Activated CD8-positive, alpha-beta memory T cell treated with anti-CD3 and anti-CD28 coated beads, Interleukin-2, amount 10 ng/mL, durations not matched to agents 7 days and 5 days (primary cell): ENCODE results near the gene PKD2L1. TPM values are rescaled to one million over a fixed set of nuclear protein-coding genes. Genes with fewer than 3 reads are reported as not detected.
"Not testable (repeated sequence)": the region's sequence is repeated elsewhere in the genome, so short reads cannot be mapped to it uniquely, and the experiment has no call there.

ENCODE experiments used
- ATAC-seq: fragments of 150-1000 bp; cut with Tn5 transposase; one replicate; pipeline ENCODE4 v1.10.0; 2021; ENCODE audit warnings: moderate library complexity
- CTCF ChIA-PET: fragments of 350-600 bp; sonication (Branson Sonifier 250); formaldehyde crosslinking; loops from one replicate; lab custom pipeline; 2021; ENCODE audit warnings: antibody characterized with exemption; lab: Charles Lee
- DNase-seq: peaks from one replicate; pipeline ENCODE4 v3.0.0-alpha.2; 2020
- H3K27ac Mint-ChIP-seq: one replicate; pipeline ENCODE4 v1.8.0; 2021; ENCODE audit warnings: mild to moderate bottlenecking, mixed read lengths
- H3K27me3 Mint-ChIP-seq: one replicate; pipeline ENCODE4 v1.8.0; 2021; ENCODE audit warnings: mixed read lengths
- H3K36me3 Mint-ChIP-seq: one replicate; pipeline ENCODE4 v1.8.0; 2021; ENCODE audit warnings: mild to moderate bottlenecking, mixed read lengths
- H3K4me1 Mint-ChIP-seq: one replicate; pipeline ENCODE4 v1.8.0; 2021; ENCODE audit warnings: mixed read lengths
- H3K4me3 Mint-ChIP-seq: one replicate; pipeline ENCODE4 v1.8.0; 2021; ENCODE audit warnings: mild to moderate bottlenecking, moderate library complexity, mixed read lengths
- H3K9me3 Mint-ChIP-seq: one replicate; pipeline ENCODE4 v1.8.0; 2022; ENCODE audit warnings: low read depth, mixed read lengths
- total RNA-seq, 2 experiments: library from RNA; stranded (reverse); gene quantifications; one replicate each; pipeline ENCODE4 v1.2.3, GENCODE V29; 2021

PKD2L1 gene
- total RNA-seq, 2 experiments from 2014 or later, result not detected

GRCh38 chr10:100306861-100307260, 23.2 kb downstream of the PKD2L1 start:
- Mint-ChIP-seq H3K4me1 (no peaks in the 10 kb centered on the region), H3K4me3 (no peak overlapping the region), H3K27me3 (peaks cover 74% of the 10 kb centered on the region), H3K27ac (no peak overlapping the region), H3K36me3 (no peaks in the 10 kb centered on the region), H3K9me3 (no peaks in the 10 kb centered on the region)
- DNase-seq, result no peak
- ATAC-seq, result no peak
- CTCF ChIA-PET, result no interaction called here

- ATAC-seq (no peak), DNase-seq (no peak)
- no peak overlapping the region for H3K27ac Mint-ChIP-seq
- H3K27me3 Mint-ChIP-seq, result peaks cover 68% of the 10 kb centered on the region
- CTCF ChIA-PET, result interaction anchor here (1.1 to 1.7 kb wide), 3 partner anchors 8 to 129 kb away, joined by 3 to 12 read pairs (median 4); no protein-coding TSS in a partner anchor
- no peaks in the 10 kb centered on the region for H3K4me1 Mint-ChIP-seq
- no peak overlapping the region for H3K4me3 Mint-ChIP-seq
- no peaks in the 10 kb centered on the region for H3K36me3 Mint-ChIP-seq
- no peaks in the 10 kb centered on the region for H3K9me3 Mint-ChIP-seq
Measured at GRCh38 chr10:100304414-100304813, 25.6 kb downstream of the PKD2L1 start.

GRCh38 chr10:100303724-100304319, 26.2 kb downstream of the PKD2L1 start:
- ATAC-seq, result no peak
- DNase-seq, result no peak
- H3K27ac Mint-ChIP-seq, result no peak overlapping the region
- H3K4me1 Mint-ChIP-seq, result no peaks in the 10 kb centered on the region
- H3K4me3 Mint-ChIP-seq, result no peak overlapping the region
- H3K27me3 Mint-ChIP-seq, result peaks cover 67% of the 10 kb centered on the region
- CTCF ChIA-PET, result interaction anchor here (0.5 to 1.7 kb wide), 11 partner anchors 9 to 215 kb away, joined by 3 to 12 read pairs (median 3); no protein-coding TSS in a partner anchor
- H3K9me3 Mint-ChIP-seq, result no peaks in the 10 kb centered on the region
- no peaks in the 10 kb centered on the region for H3K36me3 Mint-ChIP-seq

- H3K27ac Mint-ChIP-seq, DNase-seq, H3K36me3 Mint-ChIP-seq, H3K4me3 Mint-ChIP-seq, ATAC-seq, H3K4me1 Mint-ChIP-seq, CTCF ChIA-PET, H3K9me3 Mint-ChIP-seq: not testable (repeated sequence)
- H3K27me3 Mint-ChIP-seq, result peaks cover 53% of the 10 kb centered on the region
Measured at GRCh38 chr10:100301123-100301522, 28.9 kb downstream of the PKD2L1 start.

- Mint-ChIP-seq H3K36me3 (no peaks in the 10 kb centered on the region), H3K27me3 (peaks cover 31% of the 10 kb centered on the region), H3K4me1 (no peaks in the 10 kb centered on the region), H3K9me3 (no peaks in the 10 kb centered on the region), H3K4me3 (no peak overlapping the region), H3K27ac (no peak overlapping the region)
- DNase-seq (no peak), ATAC-seq (no peak)
- CTCF ChIA-PET, result no interaction called here
Measured at GRCh38 chr10:100297242-100297641, 32.8 kb downstream of the PKD2L1 start.

GRCh38 chr10:100293066-100293465, 37.0 kb downstream of the PKD2L1 start:
- no peak overlapping the region for H3K27ac Mint-ChIP-seq
- peaks cover 13% of the 10 kb centered on the region for H3K27me3 Mint-ChIP-seq
- ATAC-seq, result no peak

GRCh38 chr10:100292300-100292699, 37.7 kb downstream of the PKD2L1 start:
- CTCF ChIA-PET, H3K4me1 Mint-ChIP-seq, H3K4me3 Mint-ChIP-seq: not testable (repeated sequence)

More at GRCh38 chr10:100293066-100293465, 37.0 kb downstream of the PKD2L1 start:
- no peaks in the 10 kb centered on the region for H3K4me1 Mint-ChIP-seq
- no peak for DNase-seq
- CTCF ChIA-PET, result no interaction called here
- no peaks in the 10 kb centered on the region for H3K36me3 Mint-ChIP-seq
- H3K9me3 Mint-ChIP-seq, result no peaks in the 10 kb centered on the region
- no peak overlapping the region for H3K4me3 Mint-ChIP-seq

GRCh38 chr10:100291356-100291755, 38.7 kb downstream of the PKD2L1 start:
- Mint-ChIP-seq H3K36me3 (no peaks in the 10 kb centered on the region), H3K27ac (no peak overlapping the region), H3K4me1 (peaks cover 8% of the 10 kb centered on the region), H3K9me3 (no peaks in the 10 kb centered on the region), H3K27me3 (peaks cover 8% of the 10 kb centered on the region), H3K4me3 (no peak overlapping the region)
- ATAC-seq, result no peak
- DNase-seq, result no peak
- CTCF ChIA-PET, result no interaction called here

More at GRCh38 chr10:100292300-100292699, 37.7 kb downstream of the PKD2L1 start:
- H3K27me3 Mint-ChIP-seq, result peaks cover 11% of the 10 kb centered on the region
- DNase-seq, H3K36me3 Mint-ChIP-seq, H3K27ac Mint-ChIP-seq, H3K9me3 Mint-ChIP-seq, ATAC-seq: not testable (repeated sequence)

- ATAC-seq, result no peak
- Mint-ChIP-seq H3K36me3 (peaks cover 12% of the 10 kb centered on the region), H3K4me3 (no peak overlapping the region), H3K27me3 (peaks cover 2% of the 10 kb centered on the region), H3K27ac (no peak overlapping the region), H3K4me1 (peaks cover 20% of the 10 kb centered on the region), H3K9me3 (no peaks in the 10 kb centered on the region)
- CTCF ChIA-PET, result no interaction called here
- no peak for DNase-seq
Measured at GRCh38 chr10:100289641-100290040, 40.4 kb downstream of the PKD2L1 start.

GRCh38 chr10:100288196-100288595, 41.8 kb downstream of the PKD2L1 start:
- no peak overlapping the region for H3K4me3 Mint-ChIP-seq
- no peaks in the 10 kb centered on the region for H3K9me3 Mint-ChIP-seq
- H3K27ac Mint-ChIP-seq, result no peak overlapping the region

GRCh38 chr10:100287756-100288155, 42.3 kb downstream of the PKD2L1 start:
- H3K36me3 Mint-ChIP-seq, result peaks cover 12% of the 10 kb centered on the region
- H3K4me3 Mint-ChIP-seq, result no peak overlapping the region
- CTCF ChIA-PET, result no interaction called here
- no peaks in the 10 kb centered on the region for H3K9me3 Mint-ChIP-seq
- H3K27ac Mint-ChIP-seq, result peak overlapping the region; percentile 98
- H3K4me1 Mint-ChIP-seq, result peaks cover 26% of the 10 kb centered on the region
- no peak for DNase-seq
- ATAC-seq, result no peak
- H3K27me3 Mint-ChIP-seq, result no peaks in the 10 kb centered on the region

More at GRCh38 chr10:100288196-100288595, 41.8 kb downstream of the PKD2L1 start:
- no peaks in the 10 kb centered on the region for H3K27me3 Mint-ChIP-seq
- ATAC-seq (no peak), DNase-seq (no peak)
- H3K36me3 Mint-ChIP-seq, result peaks cover 12% of the 10 kb centered on the region
- CTCF ChIA-PET, result no interaction called here
- H3K4me1 Mint-ChIP-seq, result peaks cover 26% of the 10 kb centered on the region

- no peaks in the 10 kb centered on the region for H3K9me3 Mint-ChIP-seq
- CTCF ChIA-PET, result interaction anchor here (0.7 to 1.5 kb wide), 4 partner anchors 17 to 232 kb away, joined by 3 to 4 read pairs (median 4); no protein-coding TSS in a partner anchor
- H3K27me3 Mint-ChIP-seq, result no peaks in the 10 kb centered on the region
- H3K36me3 Mint-ChIP-seq, result peaks cover 12% of the 10 kb centered on the region
- DNase-seq (peak; percentile 89), ATAC-seq (peak; percentile 96)
- H3K4me1 Mint-ChIP-seq, result peaks cover 26% of the 10 kb centered on the region
- peak within 1 kb of the TSS; percentile 98 for H3K27ac Mint-ChIP-seq
- peak within 1 kb of the TSS; percentile 100 for H3K4me3 Mint-ChIP-seq
Measured at GRCh38 chr10:100286051-100287033, 43.7 kb downstream of the PKD2L1 start, which contains the start of gene BLOC1S2. BLOC1S2 (minus strand) TSS chr10:100286680; CDS start chr10:100286659, 21 bp downstream.

GRCh38 chr10:100285326-100285725, 44.7 kb downstream of the PKD2L1 start:
- H3K9me3 Mint-ChIP-seq, DNase-seq, H3K27me3 Mint-ChIP-seq, ATAC-seq: not testable (repeated sequence)
- Mint-ChIP-seq H3K27ac (peak overlapping the region; percentile 98), H3K4me3 (peak overlapping the region; percentile 100), H3K36me3 (peaks cover 18% of the 10 kb centered on the region), H3K4me1 (peaks cover 31% of the 10 kb centered on the region)
- CTCF ChIA-PET, result interaction anchor here (0.7 to 1.3 kb wide), 2 partner anchors 18 to 233 kb away, joined by 3 to 4 read pairs; no protein-coding TSS in a partner anchor
